ENCODE results near the gene PPP2R5A. TPM values are rescaled to one million over a fixed set of nuclear protein-coding genes. Genes with fewer than 3 reads are reported as not detected.

PPP2R5A gene
- total RNA-seq, 4 donors from 2014 or later = 43.2 to 88.9 (median 59.5) TPM

GRCh38 chr1:212261361-212261929, 23.8 kb upstream of the PPP2R5A start:
- Histone ChIP-seq H3K36me3 (no peaks in the 10 kb centered on the region), H3K27ac (no peak overlapping the region), H3K4me3 (no peak overlapping the region), H3K27me3 (no peaks in the 10 kb centered on the region), H3K9me3 (no peaks in the 10 kb centered on the region), H3K4me1 (peaks cover 0 to 7% (median 0%) of the 10 kb centered on the region in 3 donors)
- whole genome bisulfite sequencing, 2 donors (ENCODE audit: low coverage in 1 of 2) = 70 to 83% methylated on average over 2 of the region's 2 CpGs
- TF ChIP-seq CTCF (IDR thresholded peaks at IDR 0.05) (no peak), POLR2AphosphoS5 (IDR thresholded peaks at IDR 0.05) (no peak), EP300 (IDR thresholded peaks at IDR 0.05) (no peak), POLR2A (IDR thresholded peaks at IDR 0.05) (no peak)
- no peak for ATAC-seq

- Histone ChIP-seq H3K4me3 (no peak overlapping the region), H3K36me3 (no peaks in the 10 kb centered on the region), H3K9me3 (no peaks in the 10 kb centered on the region), H3K27me3 (no peaks in the 10 kb centered on the region), H3K4me1 (peaks cover 0 to 8% (median under 1%) of the 10 kb centered on the region in 3 donors), H3K27ac (no peak overlapping the region)
- 96% methylated on average over 2 of the region's 2 CpGs; no CpG with 5 or more reads in 1 of the 2 donors for WGBS, 2 donors (ENCODE audit: low coverage in 1 of 2)
- no peak for ATAC-seq
- TF ChIP-seq POLR2AphosphoS5 (IDR thresholded peaks at IDR 0.05) = no peak
- TF ChIP-seq EP300 (IDR thresholded peaks at IDR 0.05) = no peak
- TF ChIP-seq CTCF (IDR thresholded peaks at IDR 0.05) = no peak
- no peak for TF ChIP-seq POLR2A (IDR thresholded peaks at IDR 0.05)
Observed at GRCh38 chr1:212267017-212267416, 18.2 kb upstream of the PPP2R5A start.

DNA sequence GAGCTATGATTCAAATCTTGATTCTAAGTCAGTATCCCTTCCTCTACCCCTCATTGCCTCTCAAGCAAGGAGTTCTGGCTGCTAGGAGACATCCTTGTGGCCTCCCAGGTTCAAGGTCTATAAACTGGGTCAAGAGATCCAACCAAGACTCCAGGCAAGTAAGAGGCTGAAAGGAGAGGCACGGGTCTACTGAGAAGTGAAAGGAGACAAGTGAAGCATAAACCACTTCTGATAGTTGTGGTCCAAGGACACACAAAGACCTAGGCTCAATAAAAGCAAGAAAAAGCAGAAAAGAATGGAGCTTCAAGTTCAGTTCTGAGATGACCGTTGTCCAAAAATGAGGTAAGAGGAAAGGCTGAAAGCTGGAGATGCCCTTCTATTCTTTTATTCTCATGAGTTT, 17.8 kb upstream of the PPP2R5A start:
- Histone ChIP-seq H3K9me3 (no peaks in the 10 kb centered on the region), H3K4me1 (peaks cover 0 to 13% (median 5%) of the 10 kb centered on the region in 3 donors), H3K36me3 (no peaks in the 10 kb centered on the region), H3K4me3 (no peak overlapping the region), H3K27ac (no peak overlapping the region), H3K27me3 (no peaks in the 10 kb centered on the region)
- 100% methylated on average over 1 to 2 of the region's 2 CpGs for WGBS, 2 donors (ENCODE audit: low coverage in 1 of 2)
- TF ChIP-seq EP300 (IDR thresholded peaks at IDR 0.05) (no peak), POLR2AphosphoS5 (IDR thresholded peaks at IDR 0.05) (no peak), POLR2A (IDR thresholded peaks at IDR 0.05) (no peak)
- no peak for ATAC-seq

DNA sequence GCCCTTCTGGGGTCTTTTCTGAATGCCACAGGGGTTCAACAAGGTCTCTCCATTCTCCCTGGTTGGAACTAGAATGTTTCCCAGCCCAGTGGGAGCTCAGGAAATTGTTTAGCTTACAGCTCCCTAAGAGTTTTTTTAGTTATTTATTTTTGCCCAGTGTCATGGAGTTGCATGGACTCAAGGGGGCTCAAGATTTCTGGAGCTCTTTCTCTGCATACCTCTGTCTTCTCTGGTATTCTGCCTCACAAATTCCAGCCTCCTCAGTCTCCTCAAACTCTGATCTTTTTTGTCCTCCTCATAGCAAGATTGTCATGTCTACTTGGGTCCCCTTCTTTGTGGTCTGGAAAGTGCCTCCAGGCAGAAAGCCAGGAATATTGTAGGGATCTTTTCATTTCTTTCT, 15.9 kb upstream of the PPP2R5A start:
- Histone ChIP-seq H3K9me3 (no peaks in the 10 kb centered on the region), H3K4me3 (no peak overlapping the region), H3K27me3 (no peaks in the 10 kb centered on the region), H3K36me3 (no peaks in the 10 kb centered on the region), H3K4me1 (peaks cover 0 to 20% (median 7%) of the 10 kb centered on the region in 3 donors), H3K27ac (no peak overlapping the region)
- TF ChIP-seq CTCF (IDR thresholded peaks at IDR 0.05) (no peak), EP300 (IDR thresholded peaks at IDR 0.05) (no peak), POLR2AphosphoS5 (IDR thresholded peaks at IDR 0.05) (no peak), POLR2A (IDR thresholded peaks at IDR 0.05) (no peak)
- ATAC-seq = no peak

DNA sequence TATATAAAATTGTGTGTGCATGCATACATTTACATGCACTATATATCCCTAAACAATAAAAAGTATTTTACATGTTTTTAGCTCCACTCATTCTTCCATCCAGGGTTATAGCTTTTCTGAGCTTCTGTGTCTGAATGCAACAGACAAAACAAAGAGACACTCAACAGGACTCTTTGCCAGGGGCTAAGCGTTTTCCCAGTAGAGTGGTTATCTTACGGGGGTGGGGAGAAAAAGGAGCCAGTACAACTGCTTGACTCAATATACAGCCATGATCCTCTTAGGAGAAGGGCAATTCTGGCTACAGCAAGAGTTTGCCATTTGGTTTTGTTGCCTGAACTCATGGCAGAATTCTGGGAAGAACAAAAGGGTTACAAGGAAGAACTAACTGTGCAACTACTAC, 14.6 kb upstream of the PPP2R5A start:
- Histone ChIP-seq H3K9me3 (no peaks in the 10 kb centered on the region), H3K27ac (no peak overlapping the region), H3K27me3 (no peaks in the 10 kb centered on the region), H3K36me3 (no peaks in the 10 kb centered on the region), H3K4me3 (no peak overlapping the region), H3K4me1 (peaks cover 0 to 20% (median 7%) of the 10 kb centered on the region in 3 donors)
- no peak for TF ChIP-seq POLR2A (IDR thresholded peaks at IDR 0.05)
- TF ChIP-seq CTCF (IDR thresholded peaks at IDR 0.05) = no peak
- TF ChIP-seq EP300 (IDR thresholded peaks at IDR 0.05) = no peak
- no peak for TF ChIP-seq POLR2AphosphoS5 (IDR thresholded peaks at IDR 0.05)
- 67 to 100% methylated on average over 1 to 2 of the region's 2 CpGs for WGBS, 2 donors (ENCODE audit: low coverage in 1 of 2)
- no peak for ATAC-seq
